ENCODE data around the gene CA6.

DNA sequence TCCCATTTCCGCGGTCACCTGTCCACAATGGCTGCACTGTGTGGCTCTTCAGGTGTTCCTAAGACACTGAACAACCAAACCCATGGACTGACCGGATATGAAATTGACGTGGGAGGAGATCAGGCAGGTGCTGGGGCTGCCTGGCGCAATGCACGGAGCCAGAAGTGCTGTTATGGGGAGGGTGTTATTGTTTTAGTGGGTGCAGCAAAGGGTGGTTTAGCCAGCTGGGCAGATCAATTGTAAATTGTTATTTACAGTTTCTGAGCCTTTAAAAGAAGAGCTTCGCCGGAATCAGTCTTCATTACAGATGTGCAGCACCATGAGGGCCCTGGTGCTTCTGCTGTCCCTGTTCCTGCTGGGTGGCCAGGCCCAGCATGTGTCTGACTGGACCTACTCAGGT is at the start of gene CA6:
- TF ChIP-seq, protein P1, sequence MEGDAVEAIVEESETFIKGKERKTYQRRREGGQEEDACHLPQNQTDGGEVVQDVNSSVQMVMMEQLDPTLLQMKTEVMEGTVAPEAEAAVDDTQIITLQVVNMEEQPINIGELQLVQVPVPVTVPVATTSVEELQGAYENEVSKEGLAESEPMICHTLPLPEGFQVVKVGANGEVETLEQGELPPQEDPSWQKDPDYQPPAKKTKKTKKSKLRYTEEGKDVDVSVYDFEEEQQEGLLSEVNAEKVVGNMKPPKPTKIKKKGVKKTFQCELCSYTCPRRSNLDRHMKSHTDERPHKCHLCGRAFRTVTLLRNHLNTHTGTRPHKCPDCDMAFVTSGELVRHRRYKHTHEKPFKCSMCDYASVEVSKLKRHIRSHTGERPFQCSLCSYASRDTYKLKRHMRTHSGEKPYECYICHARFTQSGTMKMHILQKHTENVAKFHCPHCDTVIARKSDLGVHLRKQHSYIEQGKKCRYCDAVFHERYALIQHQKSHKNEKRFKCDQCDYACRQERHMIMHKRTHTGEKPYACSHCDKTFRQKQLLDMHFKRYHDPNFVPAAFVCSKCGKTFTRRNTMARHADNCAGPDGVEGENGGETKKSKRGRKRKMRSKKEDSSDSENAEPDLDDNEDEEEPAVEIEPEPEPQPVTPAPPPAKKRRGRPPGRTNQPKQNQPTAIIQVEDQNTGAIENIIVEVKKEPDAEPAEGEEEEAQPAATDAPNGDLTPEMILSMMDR (IDR thresholded peaks at IDR 0.05; ENCODE audit: low read depth, low read length): no peak
- TF ChIP-seq, protein P2, sequence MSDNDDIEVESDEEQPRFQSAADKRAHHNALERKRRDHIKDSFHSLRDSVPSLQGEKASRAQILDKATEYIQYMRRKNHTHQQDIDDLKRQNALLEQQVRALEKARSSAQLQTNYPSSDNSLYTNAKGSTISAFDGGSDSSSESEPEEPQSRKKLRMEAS (IDR thresholded peaks at IDR 0.05; ENCODE audit: low read depth, low read length): no peak

All from NB4 (cell line).